ENCODE data around the gene KIF5C.

KIF5C gene

DNA sequence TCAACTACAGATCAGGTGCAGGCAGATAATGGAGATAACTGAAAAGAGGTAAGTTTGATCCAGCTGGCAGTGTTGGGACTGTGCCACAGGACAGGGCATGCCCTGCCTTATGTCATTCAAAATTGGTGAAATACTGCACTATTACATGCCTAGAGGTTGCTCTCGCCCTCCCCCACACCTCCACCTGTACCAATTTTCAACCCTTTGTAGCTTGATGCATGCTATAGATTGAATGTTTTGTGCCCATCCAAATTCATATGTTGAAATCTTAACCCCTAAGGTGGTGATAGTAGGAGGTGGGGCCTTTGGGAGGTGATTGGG, 91.4 kb downstream of the KIF5C start:
- H3K9me3 ChIP-seq (ENCODE audit: control insufficient read depth, insufficient read depth, low read depth, low read length): no peaks in the 10 kb centered on the region
- POLR2A ChIA-PET: no interaction called here

DNA sequence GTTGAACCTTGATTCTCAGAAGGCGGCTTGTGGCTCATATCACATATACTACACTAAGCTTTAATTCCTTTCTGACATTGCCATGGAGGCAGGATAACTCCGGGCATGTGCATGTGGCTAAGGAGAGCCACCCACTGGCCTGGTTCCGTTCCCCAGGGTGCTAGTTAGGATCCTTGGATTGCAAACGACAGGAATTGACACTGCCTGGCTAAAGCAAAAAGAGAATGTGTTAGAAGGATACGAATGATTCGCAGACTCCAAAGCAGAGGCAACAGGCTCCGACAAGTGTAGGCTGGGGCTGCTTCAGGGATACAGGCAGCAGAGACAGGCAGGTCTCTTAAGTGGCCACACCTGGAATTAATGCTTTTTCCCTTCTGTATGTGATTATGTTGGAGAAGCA, 92.0 kb downstream of the KIF5C start:
- Histone ChIP-seq H3K36me3 (ENCODE audit: control insufficient read depth in 2 of 2, insufficient read depth in 1 of 2, low read length in 2 of 2) (peaks cover 0 to 56% of the 10 kb centered on the region in 2 experiments; a peak in 1 of 3 replicates), H3K27ac (ENCODE audit: extremely low read depth, low read depth, low read length) (no peak overlapping the region), H3K9me3 (ENCODE audit: control insufficient read depth, insufficient read depth, low read depth, low read length) (no peaks in the 10 kb centered on the region), H3K4me1 (ENCODE audit: control insufficient read depth, insufficient read depth, low read length) (no peaks in the 10 kb centered on the region), H3K4me3 (ENCODE audit: low read depth, low read length) (no peak overlapping the region)
- TF ChIP-seq ZNF202 (tag by site-specific recombination; IDR thresholded peaks at IDR 0.05; ENCODE audit: borderline replicate concordance): no peak
- TF ChIP-seq ZNF169 (tag by site-specific recombination; IDR thresholded peaks at IDR 0.05): no peak
- POLR2A ChIA-PET: no interaction called here
- CTCF ChIA-PET: no interaction called here

More for the DNA sequence above, 91.4 kb downstream of the KIF5C start:
- no peak overlapping the region for H3K4me3 ChIP-seq (ENCODE audit: low read depth, low read length)
- CTCF ChIA-PET: interaction anchor here (1.2 kb wide), 1 partner anchor 137 kb away, joined by 3 read pairs; no protein-coding TSS in a partner anchor
- no peak overlapping the region for H3K27ac ChIP-seq (ENCODE audit: extremely low read depth, low read depth, low read length)
- H3K36me3 ChIP-seq (ENCODE audit: control insufficient read depth in 2 of 2, insufficient read depth in 1 of 2, low read length in 2 of 2): peaks cover 0 to 61% of the 10 kb centered on the region in 2 experiments; a peak in 1 of 3 replicates
- TF ChIP-seq ZNF624 (tag by site-specific recombination; IDR thresholded peaks at IDR 0.05) (no peak), ZNF658 (tag by site-specific recombination; IDR thresholded peaks at IDR 0.05) (no peak), GFI1B (tag by site-specific recombination; IDR thresholded peaks at IDR 0.05) (no peak), ZNF211 (tag by site-specific recombination; IDR thresholded peaks at IDR 0.05; ENCODE audit: low read depth) (no peak), ZNF202 (tag by site-specific recombination; IDR thresholded peaks at IDR 0.05; ENCODE audit: borderline replicate concordance) (no peak), ZNF23 (tag by site-specific recombination; IDR thresholded peaks at IDR 0.05; ENCODE audit: borderline replicate concordance) (no peak), KLF8 (tag by site-specific recombination; IDR thresholded peaks at IDR 0.05) (no peak), ZNF654 (tag by site-specific recombination; IDR thresholded peaks at IDR 0.05; ENCODE audit: low read depth) (no peak), SETDB1 (IDR thresholded peaks at IDR 0.05; ENCODE audit: insufficient read length, low read length) (no peak), ZNF585B (tag by site-specific recombination; IDR thresholded peaks at IDR 0.05) (no peak), ZNF16 (tag by site-specific recombination; IDR thresholded peaks at IDR 0.05; ENCODE audit: low read depth) (no peak), ZSCAN23 (tag by site-specific recombination; IDR thresholded peaks at IDR 0.05) (no peak)
- TF ChIP-seq, protein P1, sequence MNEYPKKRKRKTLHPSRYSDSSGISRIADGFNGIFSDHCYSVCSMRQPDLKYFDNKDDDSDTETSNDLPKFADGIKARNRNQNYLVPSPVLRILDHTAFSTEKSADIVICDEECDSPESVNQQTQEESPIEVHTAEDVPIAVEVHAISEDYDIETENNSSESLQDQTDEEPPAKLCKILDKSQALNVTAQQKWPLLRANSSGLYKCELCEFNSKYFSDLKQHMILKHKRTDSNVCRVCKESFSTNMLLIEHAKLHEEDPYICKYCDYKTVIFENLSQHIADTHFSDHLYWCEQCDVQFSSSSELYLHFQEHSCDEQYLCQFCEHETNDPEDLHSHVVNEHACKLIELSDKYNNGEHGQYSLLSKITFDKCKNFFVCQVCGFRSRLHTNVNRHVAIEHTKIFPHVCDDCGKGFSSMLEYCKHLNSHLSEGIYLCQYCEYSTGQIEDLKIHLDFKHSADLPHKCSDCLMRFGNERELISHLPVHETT (tag by site-specific recombination; IDR thresholded peaks at IDR 0.05): no peak
- TF ChIP-seq, protein P2, sequence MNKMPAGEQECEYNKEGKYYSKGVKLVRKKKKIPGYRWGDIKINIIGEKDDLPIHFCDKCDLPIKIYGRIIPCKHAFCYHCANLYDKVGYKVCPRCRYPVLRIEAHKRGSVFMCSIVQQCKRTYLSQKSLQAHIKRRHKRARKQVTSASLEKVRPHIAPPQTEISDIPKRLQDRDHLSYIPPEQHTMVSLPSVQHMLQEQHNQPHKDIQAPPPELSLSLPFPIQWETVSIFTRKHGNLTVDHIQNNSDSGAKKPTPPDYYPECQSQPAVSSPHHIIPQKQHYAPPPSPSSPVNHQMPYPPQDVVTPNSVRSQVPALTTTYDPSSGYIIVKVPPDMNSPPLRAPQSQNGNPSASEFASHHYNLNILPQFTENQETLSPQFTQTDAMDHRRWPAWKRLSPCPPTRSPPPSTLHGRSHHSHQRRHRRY (tag by site-specific recombination; IDR thresholded peaks at IDR 0.05): no peak
- TF ChIP-seq, protein P3, sequence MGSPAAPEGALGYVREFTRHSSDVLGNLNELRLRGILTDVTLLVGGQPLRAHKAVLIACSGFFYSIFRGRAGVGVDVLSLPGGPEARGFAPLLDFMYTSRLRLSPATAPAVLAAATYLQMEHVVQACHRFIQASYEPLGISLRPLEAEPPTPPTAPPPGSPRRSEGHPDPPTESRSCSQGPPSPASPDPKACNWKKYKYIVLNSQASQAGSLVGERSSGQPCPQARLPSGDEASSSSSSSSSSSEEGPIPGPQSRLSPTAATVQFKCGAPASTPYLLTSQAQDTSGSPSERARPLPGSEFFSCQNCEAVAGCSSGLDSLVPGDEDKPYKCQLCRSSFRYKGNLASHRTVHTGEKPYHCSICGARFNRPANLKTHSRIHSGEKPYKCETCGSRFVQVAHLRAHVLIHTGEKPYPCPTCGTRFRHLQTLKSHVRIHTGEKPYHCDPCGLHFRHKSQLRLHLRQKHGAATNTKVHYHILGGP (tag by site-specific recombination; IDR thresholded peaks at IDR 0.05): no peak
- TF ChIP-seq, protein P4, sequence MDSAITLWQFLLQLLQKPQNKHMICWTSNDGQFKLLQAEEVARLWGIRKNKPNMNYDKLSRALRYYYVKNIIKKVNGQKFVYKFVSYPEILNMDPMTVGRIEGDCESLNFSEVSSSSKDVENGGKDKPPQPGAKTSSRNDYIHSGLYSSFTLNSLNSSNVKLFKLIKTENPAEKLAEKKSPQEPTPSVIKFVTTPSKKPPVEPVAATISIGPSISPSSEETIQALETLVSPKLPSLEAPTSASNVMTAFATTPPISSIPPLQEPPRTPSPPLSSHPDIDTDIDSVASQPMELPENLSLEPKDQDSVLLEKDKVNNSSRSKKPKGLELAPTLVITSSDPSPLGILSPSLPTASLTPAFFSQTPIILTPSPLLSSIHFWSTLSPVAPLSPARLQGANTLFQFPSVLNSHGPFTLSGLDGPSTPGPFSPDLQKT (IDR thresholded peaks at IDR 0.05; ENCODE audit: borderline replicate concordance, low read depth, low read length): no peak
- TF ChIP-seq, protein P5, sequence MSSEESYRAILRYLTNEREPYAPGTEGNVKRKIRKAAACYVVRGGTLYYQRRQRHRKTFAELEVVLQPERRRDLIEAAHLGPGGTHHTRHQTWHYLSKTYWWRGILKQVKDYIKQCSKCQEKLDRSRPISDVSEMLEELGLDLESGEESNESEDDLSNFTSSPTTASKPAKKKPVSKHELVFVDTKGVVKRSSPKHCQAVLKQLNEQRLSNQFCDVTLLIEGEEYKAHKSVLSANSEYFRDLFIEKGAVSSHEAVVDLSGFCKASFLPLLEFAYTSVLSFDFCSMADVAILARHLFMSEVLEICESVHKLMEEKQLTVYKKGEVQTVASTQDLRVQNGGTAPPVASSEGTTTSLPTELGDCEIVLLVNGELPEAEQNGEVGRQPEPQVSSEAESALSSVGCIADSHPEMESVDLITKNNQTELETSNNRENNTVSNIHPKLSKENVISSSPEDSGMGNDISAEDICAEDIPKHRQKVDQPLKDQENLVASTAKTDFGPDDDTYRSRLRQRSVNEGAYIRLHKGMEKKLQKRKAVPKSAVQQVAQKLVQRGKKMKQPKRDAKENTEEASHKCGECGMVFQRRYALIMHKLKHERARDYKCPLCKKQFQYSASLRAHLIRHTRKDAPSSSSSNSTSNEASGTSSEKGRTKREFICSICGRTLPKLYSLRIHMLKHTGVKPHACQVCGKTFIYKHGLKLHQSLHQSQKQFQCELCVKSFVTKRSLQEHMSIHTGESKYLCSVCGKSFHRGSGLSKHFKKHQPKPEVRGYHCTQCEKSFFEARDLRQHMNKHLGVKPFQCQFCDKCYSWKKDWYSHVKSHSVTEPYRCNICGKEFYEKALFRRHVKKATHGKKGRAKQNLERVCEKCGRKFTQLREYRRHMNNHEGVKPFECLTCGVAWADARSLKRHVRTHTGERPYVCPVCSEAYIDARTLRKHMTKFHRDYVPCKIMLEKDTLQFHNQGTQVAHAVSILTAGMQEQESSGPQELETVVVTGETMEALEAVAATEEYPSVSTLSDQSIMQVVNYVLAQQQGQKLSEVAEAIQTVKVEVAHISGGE (tag by site-specific recombination; conservative IDR thresholded peaks at IDR 0.05; ENCODE audit: low read depth): no peak
- no peaks in the 10 kb centered on the region for H3K4me1 ChIP-seq (ENCODE audit: control insufficient read depth, insufficient read depth, low read length)
